A673 (cell line): Measurements from ENCODE around the gene ERCC6L. TPM values are rescaled to one million over a fixed set of nuclear protein-coding genes. Genes with fewer than 3 reads are reported as not detected.

Experiments
- BruUV-seq: library from RNA; stranded (reverse); fragments of 400-500 nt; replicated peaks from 2 replicates; lab custom pipeline; 2021; lab: Mats Ljungman, UMichigan
- CTCF ChIA-PET: fragments of 300-600 bp; sonication (Branson Sonifier 250); formaldehyde crosslinking; loops from one replicate; lab custom pipeline; 2022; ENCODE audit warnings: antibody characterized with exemption; lab: Charles Lee
- POLR2A ChIA-PET: fragments of 300-600 bp; sonication (Branson Sonifier 250); formaldehyde crosslinking; loops from one replicate; lab custom pipeline; 2022; ENCODE audit warnings: antibody characterized with exemption; ENCODE audit not compliant: low non-redundant PET; lab: Charles Lee
- DNase-seq: peaks from one replicate; pipeline ENCODE4 v3.0.0-alpha.2; 2015; ENCODE audit warnings: low spot score
- H3K27ac ChIP-seq: fragments of 200-600 bp; sonication (generic); 2 replicates; pipeline ENCODE4 v1.5.1; 2016; ENCODE audit warnings: mixed run types, low read depth, mild to moderate bottlenecking, mixed read lengths, antibody characterized with exemption, low read length; ENCODE audit not compliant: poor library complexity, severe bottlenecking
- H3K27me3 ChIP-seq: fragments of 200-600 bp; sonication (generic); replicated peaks from 2 replicates; pipeline ENCODE4 v1.6.1; 2017; ENCODE audit warnings: mixed run types, low read depth, mild to moderate bottlenecking, mixed read lengths, antibody characterized with exemption, low read length; ENCODE audit not compliant: insufficient read depth, poor library complexity
- H3K36me3 ChIP-seq: fragments of 200-600 bp; sonication (generic); 2 replicates; pipeline ENCODE4 v1.6.1; 2016; ENCODE audit warnings: mixed run types, mild to moderate bottlenecking, mixed read lengths, antibody characterized with exemption, low read length; ENCODE audit not compliant: insufficient read depth, poor library complexity, severe bottlenecking
- H3K4me1 ChIP-seq: fragments of 200-600 bp; sonication (generic); 2 replicates; pipeline ENCODE4 v1.6.1; 2017; ENCODE audit warnings: mixed run types, mild to moderate bottlenecking, mixed read lengths, antibody characterized with exemption, low read length; ENCODE audit not compliant: insufficient read depth, poor library complexity, severe bottlenecking
- H3K4me3 ChIP-seq: fragments of 200-600 bp; sonication (generic); 2 replicates; pipeline ENCODE4 v1.5.1; 2016; ENCODE audit warnings: low read depth, mixed run types, mild to moderate bottlenecking, mixed read lengths, low read length; ENCODE audit not compliant: poor library complexity, severe bottlenecking
- H3K9me3 ChIP-seq: fragments of 200-600 bp; sonication (generic); 2 replicates; pipeline ENCODE4 v1.6.1; 2016; ENCODE audit warnings: mixed run types, low read depth, mild to moderate bottlenecking, mixed read lengths, antibody characterized with exemption, low read length; ENCODE audit not compliant: poor library complexity, severe bottlenecking
- EZH2 ChIP-seq: fragments of 200-600 bp; sonication (generic); IDR thresholded peaks from 2 replicates; pipeline ENCODE4 v1.6.1; 2017; ENCODE audit warnings: borderline replicate concordance, low read depth, mild to moderate bottlenecking, mixed read lengths, antibody characterized with exemption, low read length; ENCODE audit not compliant: poor library complexity, severe bottlenecking
- intact Hi-C: fragments of 100-400 bp; cut with micrococcal nuclease; formaldehyde crosslinking; loops from one replicate; pipeline ENCODE4 v1.10.0; 2022; ENCODE audit not compliant: unreplicated experiment
- total RNA-seq: library from RNA; stranded (reverse); gene quantifications from 2 replicates; pipeline ENCODE4 v1.2.3, GENCODE V29; 2021
- TF ChIP-seq, protein P1 (sequence below): fragments of 300-800, 200-600 bp; sonication (generic); conservative IDR thresholded peaks from 2 replicates; pipeline ENCODE4 v1.5.1; 2017; ENCODE audit warnings: low read depth, mild to moderate bottlenecking, antibody characterized with exemption, low read length, moderate library complexity, mixed read lengths

The ERCC6L gene
- total RNA-seq, 1 experiment from 2014 or later = 17.0 TPM

GRCh38 chrX:72270316-72270866 lies 31.6 kb upstream of the ERCC6L start:
- H3K4me1 ChIP-seq = peaks cover 7% of the 10 kb centered on the region
- intact Hi-C loops = no loop called here
- no peaks in the 10 kb centered on the region for H3K27me3 ChIP-seq
- CTCF ChIA-PET = no interaction called here
- H3K4me3 ChIP-seq = no peak overlapping the region
- peaks cover 81% of the 10 kb centered on the region for H3K36me3 ChIP-seq
- BruUV-seq = no TSS peak
- TF ChIP-seq EZH2 = no peak
- TF ChIP-seq, protein P1, sequence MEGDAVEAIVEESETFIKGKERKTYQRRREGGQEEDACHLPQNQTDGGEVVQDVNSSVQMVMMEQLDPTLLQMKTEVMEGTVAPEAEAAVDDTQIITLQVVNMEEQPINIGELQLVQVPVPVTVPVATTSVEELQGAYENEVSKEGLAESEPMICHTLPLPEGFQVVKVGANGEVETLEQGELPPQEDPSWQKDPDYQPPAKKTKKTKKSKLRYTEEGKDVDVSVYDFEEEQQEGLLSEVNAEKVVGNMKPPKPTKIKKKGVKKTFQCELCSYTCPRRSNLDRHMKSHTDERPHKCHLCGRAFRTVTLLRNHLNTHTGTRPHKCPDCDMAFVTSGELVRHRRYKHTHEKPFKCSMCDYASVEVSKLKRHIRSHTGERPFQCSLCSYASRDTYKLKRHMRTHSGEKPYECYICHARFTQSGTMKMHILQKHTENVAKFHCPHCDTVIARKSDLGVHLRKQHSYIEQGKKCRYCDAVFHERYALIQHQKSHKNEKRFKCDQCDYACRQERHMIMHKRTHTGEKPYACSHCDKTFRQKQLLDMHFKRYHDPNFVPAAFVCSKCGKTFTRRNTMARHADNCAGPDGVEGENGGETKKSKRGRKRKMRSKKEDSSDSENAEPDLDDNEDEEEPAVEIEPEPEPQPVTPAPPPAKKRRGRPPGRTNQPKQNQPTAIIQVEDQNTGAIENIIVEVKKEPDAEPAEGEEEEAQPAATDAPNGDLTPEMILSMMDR = no peak
- H3K9me3 ChIP-seq = no peaks in the 10 kb centered on the region
- DNase-seq = no peak
- POLR2A ChIA-PET = interaction anchor here (1.0 kb wide), 1 partner anchor 455 kb away, joined by 7 read pairs; no protein-coding TSS in a partner anchor
- H3K27ac ChIP-seq = no peak overlapping the region

- intact Hi-C loops = no loop called here
- no TSS peak for BruUV-seq
- Histone ChIP-seq H3K36me3 (peaks cover 75% of the 10 kb centered on the region), H3K27me3 (no peaks in the 10 kb centered on the region), H3K9me3 (no peaks in the 10 kb centered on the region), H3K4me3 (no peak overlapping the region), H3K27ac (no peak overlapping the region), H3K4me1 (peaks cover 7% of the 10 kb centered on the region)
- DNase-seq = peak; percentile 36
- ChIA-PET POLR2A (interaction anchor here (1.0 kb wide), 1 partner anchor 455 kb away, joined by 7 read pairs; no protein-coding TSS in a partner anchor), CTCF (no interaction called here)
- TF ChIP-seq EZH2 = no peak
- TF ChIP-seq, protein P1 = no peak
Measured at GRCh38 chrX:72269671-72270251, 30.9 kb upstream of the ERCC6L start.

- CTCF ChIA-PET = no interaction called here
- intact Hi-C loops = no loop called here
- Histone ChIP-seq H3K36me3 (peaks cover 65% of the 10 kb centered on the region), H3K9me3 (no peaks in the 10 kb centered on the region), H3K4me3 (no peak overlapping the region), H3K27ac (no peak overlapping the region), H3K27me3 (no peaks in the 10 kb centered on the region), H3K4me1 (no peaks in the 10 kb centered on the region)
- peak; percentile 38 for DNase-seq
- BruUV-seq = no TSS peak
- no peak for TF ChIP-seq EZH2
- TF ChIP-seq, protein P1 = no peak
- POLR2A ChIA-PET = no interaction called here
Measured at GRCh38 chrX:72268597-72269365, 30.0 kb upstream of the ERCC6L start.
